Esophagus squamous epithelium (tissue), 4 donors: ENCODE measurements around the gene GANAB.
"Not testable (repeated sequence)": the region's sequence is repeated elsewhere in the genome, so short reads cannot be mapped to it uniquely, and the experiment has no call there.

Source experiments
- CTCF ChIP-seq, 6 experiments: fragments of 450-650 bp in 4 of 6; fragments of 200-600 bp in 2 of 6; sonication (generic) in 2 of 6; IDR thresholded peaks; one replicate each; pipeline ENCODE4 v1.5.1; 2016 to 2019; ENCODE audit warnings: antibody characterized with exemption in 6 of 6, mild to moderate bottlenecking in 4 of 6, moderate library complexity in 4 of 6
- POLR2A ChIP-seq, 4 donors: fragments of 450-650 bp; IDR thresholded peaks; one replicate each; pipeline ENCODE4 v1.6.1; 2017; ENCODE audit warnings: antibody characterized with exemption in 4 of 4, mild to moderate bottlenecking in 4 of 4, moderate library complexity in 3 of 4

GRCh38 chr11:62616957-62617356 lies 29.5 kb downstream of the GANAB start:
- not testable (repeated sequence) for TF ChIP-seq POLR2A, CTCF (IDR thresholded peaks at IDR 0.05)
